Daoy (cell line): ENCODE measurements around the gene EPN2. TPM values are rescaled to one million over a fixed set of nuclear protein-coding genes. Genes with fewer than 3 reads are reported as not detected.
A peak's percentile ranks its signal among the peaks of the same experiment; 100 is the strongest.

Experiments
- DNase-seq: peaks from one replicate; pipeline ENCODE4 v3.0.0-alpha.2; 2015; ENCODE audit warnings: low read depth
- total RNA-seq: library from RNA; depleted of rRNA; stranded (reverse); fragments of >200 nt; shearing (Covaris generic); gene quantifications from 2 replicates; pipeline ENCODE4 v1.2.3, GENCODE V29; 2014

EPN2 gene
- total RNA-seq, 1 experiment from 2014 or later = 37.3 TPM

- no peak for DNase-seq
Observed at GRCh38 chr17:19239544-19239943, 2.4 kb downstream of the EPN2 start.

- DNase-seq = no peak
Observed at GRCh38 chr17:19242323-19242722, 5.2 kb downstream of the EPN2 start.

- no peak for DNase-seq
Observed at GRCh38 chr17:19242926-19243325, 5.8 kb downstream of the EPN2 start.

- DNase-seq = no peak
Observed at GRCh38 chr17:19243838-19244237, 6.7 kb downstream of the EPN2 start.

GRCh38 chr17:19244357-19244756 is 7.2 kb downstream of the EPN2 start:
- DNase-seq = no peak

- no peak for DNase-seq
Observed at GRCh38 chr17:19244781-19245180, 7.6 kb downstream of the EPN2 start.

GRCh38 chr17:19247473-19247872 is 10.3 kb downstream of the EPN2 start:
- DNase-seq = no peak

GRCh38 chr17:19248151-19248927 is 11.2 kb downstream of the EPN2 start:
- no peak for DNase-seq

- DNase-seq = peak; percentile 58
Observed at GRCh38 chr17:19248928-19249574, 11.9 kb downstream of the EPN2 start.

GRCh38 chr17:19249681-19250080 is 12.5 kb downstream of the EPN2 start:
- DNase-seq = no peak

- DNase-seq = no peak
Observed at GRCh38 chr17:19250421-19251173, 13.4 kb downstream of the EPN2 start.

- no peak for DNase-seq
Observed at GRCh38 chr17:19253112-19253511, 15.9 kb downstream of the EPN2 start.

GRCh38 chr17:19254651-19255050 is 17.5 kb downstream of the EPN2 start:
- no peak for DNase-seq

- DNase-seq = no peak
Observed at GRCh38 chr17:19255279-19255678, 18.1 kb downstream of the EPN2 start.

- DNase-seq = no peak
Observed at GRCh38 chr17:19258371-19258770, 21.2 kb downstream of the EPN2 start.

- peak; percentile 17 for DNase-seq
Observed at GRCh38 chr17:19260958-19261357, 23.8 kb downstream of the EPN2 start.

- no peak for DNase-seq
Observed at GRCh38 chr17:19261426-19261825, 24.3 kb downstream of the EPN2 start.

- DNase-seq = no peak
Observed at GRCh38 chr17:19262650-19263631, 25.8 kb downstream of the EPN2 start.

GRCh38 chr17:19263641-19264051 is 26.5 kb downstream of the EPN2 start:
- peak; percentile 32 for DNase-seq

GRCh38 chr17:19264268-19264667 is 27.1 kb downstream of the EPN2 start:
- DNase-seq = no peak

- no peak for DNase-seq
Observed at GRCh38 chr17:19264681-19265080, 27.5 kb downstream of the EPN2 start.
